Inflammatory macrophage (primary cell): ENCODE measurements around the gene ATG7.
A peak's percentile ranks its signal among the peaks of the same experiment; 100 is the strongest.

ENCODE experiments used
- DNase-seq, 2 donors: peaks; one replicate each; pipeline ENCODE4 v3.0.0-alpha.2; 2020 to 2022

The ATG7 gene

DNA sequence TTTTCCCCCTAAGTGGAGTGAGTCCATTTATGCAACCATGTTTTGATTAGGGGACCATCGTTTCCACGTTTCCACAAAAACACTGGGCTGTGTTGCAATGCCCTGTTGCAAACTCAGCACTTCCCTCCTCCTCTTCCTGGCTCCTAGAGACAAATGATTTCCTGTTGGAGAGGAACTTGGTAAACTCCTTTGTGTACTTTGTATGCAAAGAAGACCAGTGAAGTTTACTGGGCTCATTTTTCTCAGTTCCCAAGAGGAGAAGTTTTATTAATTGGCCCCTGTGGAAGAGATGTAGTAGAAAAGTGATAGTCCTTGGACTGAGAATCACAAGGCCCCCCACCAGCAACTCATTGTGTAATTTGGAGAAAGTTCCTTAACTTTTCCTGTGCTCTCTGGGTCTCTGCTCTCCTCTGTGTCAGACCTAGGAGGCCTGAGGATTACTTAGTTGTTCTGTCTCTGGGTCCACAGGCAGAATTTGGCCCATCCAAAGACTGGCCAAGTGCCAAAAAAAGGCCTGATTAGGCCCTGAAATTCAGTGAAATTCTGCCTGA is 95.0 kb downstream of the ATG7 start:
- DNase-seq, result peak; percentile 84

DNA sequence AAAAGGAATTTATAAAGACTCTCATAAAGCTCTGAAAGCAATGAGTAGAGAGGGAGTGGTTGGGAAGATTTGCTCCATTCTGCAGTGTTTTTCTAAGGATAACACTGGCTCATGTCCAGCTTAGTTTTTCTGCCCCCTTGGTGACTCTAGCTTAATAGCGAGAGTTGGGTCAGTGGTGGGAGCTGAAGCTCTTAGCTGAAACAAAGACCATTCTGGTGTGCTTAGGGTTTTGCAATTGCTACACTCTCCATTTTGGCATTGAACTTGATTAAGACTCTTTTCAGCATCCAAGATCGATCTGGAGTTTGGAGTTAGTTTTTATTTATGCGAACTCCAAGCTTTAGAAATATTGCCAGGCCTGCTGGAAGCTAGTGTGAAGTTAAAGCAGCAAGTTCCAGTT is 98.0 kb downstream of the ATG7 start:
- no peak for DNase-seq

DNA sequence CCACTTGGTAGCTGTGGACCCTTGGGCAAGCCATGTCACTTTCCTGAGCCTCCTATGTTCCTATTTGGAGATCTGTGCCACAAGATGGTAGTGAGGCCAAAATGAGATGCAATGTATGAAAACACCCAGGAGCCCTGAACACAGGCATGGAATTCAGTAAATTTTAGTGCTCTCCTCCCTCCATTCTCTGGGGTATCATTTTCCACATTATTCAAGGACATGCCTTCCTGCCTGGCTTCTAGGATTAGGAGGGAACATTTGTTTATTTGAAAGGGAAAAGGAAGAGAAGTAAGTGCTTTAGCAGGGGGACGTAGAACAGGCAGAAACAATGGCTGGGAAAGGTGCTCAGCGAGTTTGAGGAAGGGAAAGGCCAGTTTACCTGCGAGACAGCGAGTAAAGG is 98.8 kb downstream of the ATG7 start:
- no peak for DNase-seq

DNA sequence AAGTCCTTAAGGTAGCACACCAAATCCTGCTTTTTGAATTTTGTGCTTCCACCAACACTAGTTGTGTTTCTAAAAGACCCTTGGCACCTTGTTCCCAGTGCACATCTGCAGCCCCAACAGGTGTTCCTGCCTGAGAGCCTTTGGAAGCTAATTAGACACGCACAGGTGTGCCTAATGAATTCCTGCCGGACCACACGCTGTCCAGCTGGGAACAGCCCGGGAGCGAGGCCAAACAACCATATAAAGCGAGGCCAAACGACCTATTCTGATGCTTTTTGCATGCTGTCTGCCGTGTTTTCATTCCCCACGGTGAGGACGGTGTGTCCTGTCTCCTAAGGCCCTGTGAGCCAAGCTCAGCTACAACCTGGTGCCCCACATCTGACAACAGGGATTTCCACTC is 99.5 kb downstream of the ATG7 start:
- no peak for DNase-seq

DNA sequence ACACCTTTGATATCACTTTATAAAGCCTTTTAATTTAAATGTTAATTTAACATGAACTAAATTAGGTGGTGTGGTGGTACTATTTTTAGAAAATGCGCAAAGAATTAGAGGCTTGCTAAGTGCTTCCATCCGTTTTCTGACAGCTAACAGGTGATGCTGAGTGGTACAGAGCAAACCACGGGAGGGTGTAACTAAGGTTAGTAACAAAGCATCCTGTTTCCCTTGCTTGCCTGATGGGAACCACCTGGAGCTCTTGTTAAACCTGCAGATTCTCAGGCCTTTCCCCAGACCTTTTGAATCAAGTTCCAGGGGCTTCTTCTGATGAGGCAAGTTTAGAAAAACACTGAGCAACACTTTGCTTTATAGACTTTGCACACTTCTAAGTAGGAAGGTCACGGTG is 101.0 kb downstream of the ATG7 start:
- no peak for DNase-seq

DNA sequence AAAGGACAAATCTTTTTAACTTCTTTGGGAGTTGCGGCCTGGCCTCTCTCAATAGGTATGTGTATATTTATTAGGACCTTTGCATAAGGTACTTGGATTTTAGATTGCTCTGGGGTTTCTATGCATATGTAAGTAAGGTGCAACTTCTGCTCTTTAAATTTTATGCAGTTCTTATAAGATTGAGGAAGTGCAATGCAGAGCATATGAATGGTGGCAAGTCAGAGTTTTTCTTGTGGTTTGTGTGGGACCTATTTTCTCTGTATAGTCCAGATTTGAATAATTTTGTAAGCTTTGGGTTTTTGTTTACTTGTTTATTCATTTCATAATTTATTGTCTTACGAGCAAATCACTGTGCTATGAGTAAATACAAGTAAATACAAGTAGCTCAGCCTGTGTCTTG is 101.5 kb downstream of the ATG7 start:
- DNase-seq, result peak; percentile 66 to 69

DNA sequence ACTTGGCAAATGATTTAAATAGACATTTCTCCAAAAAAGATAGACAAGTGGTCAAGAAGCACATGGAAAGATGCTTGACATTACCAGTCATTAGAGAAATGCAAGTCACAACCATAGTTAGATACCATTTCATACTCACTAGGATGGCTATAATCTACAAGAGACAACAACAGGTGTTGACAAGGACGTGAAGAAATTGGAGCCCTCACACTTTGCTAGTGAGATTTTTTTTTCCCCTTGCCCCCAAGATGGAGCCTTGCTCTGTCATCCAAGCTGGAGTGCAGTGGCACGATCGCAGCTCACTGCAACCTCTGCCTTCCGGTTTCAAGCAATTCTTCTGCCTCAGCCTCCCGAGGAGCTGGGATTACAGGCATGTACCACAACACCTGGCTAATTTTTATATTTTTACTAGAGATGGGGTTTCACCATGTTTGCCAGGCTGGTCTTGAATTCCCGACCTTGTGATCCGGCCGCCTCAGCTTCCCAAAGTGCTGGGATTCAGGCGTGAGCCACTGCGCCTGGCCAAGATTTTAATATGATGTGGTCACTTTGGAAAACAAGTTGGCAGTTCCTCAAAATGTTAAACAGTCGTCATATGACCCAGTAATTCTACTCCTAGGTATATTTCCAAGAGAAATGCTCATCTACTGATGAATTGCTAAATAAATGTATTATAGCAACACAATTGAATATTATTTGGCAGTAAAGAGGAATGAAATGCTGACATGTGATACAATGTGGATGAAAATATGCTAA is 103.3 kb downstream of the ATG7 start:
- DNase-seq, result peak in 1 of 2 donors; percentile 15

DNA sequence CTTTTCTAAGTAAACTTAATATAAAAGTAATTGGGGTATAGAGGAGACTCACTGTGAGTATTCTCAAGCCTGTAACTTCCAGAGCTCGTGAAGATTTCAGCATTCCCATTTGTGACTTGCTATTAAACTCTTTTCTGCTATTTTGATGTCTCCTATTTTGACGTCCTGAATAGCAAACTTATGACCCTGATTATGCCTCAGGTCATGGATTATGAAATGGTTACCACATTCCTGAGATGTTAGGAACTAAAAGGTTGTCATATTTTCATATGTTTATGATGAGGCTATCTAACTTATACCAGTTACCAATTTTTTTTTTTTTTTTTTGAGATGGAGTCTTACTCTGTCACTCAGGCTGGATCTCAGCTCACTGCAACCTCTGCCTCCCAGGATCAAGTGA is 105.5 kb downstream of the ATG7 start:
- DNase-seq, result no peak

DNA sequence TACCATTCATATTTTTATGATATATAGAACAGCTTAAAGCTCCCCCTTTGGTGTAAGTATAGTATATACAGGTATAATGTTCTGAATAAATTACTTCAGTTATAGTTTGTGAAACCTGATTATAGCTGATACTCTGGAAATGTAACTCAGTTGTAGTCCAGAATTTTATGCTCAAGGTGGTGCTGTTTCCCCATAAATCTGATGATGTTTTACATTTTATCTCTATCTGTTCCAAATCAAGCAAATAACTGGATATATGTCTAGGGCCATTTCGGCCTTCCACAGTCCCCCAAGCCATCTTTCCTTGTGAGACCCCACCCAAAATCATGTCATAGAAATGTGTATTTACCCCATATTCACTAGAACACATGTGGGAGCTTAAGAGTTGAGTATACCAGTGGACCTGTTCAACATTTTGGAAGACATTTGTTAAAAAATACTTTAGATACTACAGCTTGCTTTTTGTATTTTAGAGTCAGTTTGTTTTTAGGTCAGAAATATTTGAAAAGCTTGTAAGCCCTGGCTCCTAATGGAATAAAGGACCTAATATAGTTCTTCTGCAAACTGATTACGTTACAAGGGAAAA is 107.1 kb downstream of the ATG7 start:
- peak in 1 of 2 donors; percentile 25 for DNase-seq

DNA sequence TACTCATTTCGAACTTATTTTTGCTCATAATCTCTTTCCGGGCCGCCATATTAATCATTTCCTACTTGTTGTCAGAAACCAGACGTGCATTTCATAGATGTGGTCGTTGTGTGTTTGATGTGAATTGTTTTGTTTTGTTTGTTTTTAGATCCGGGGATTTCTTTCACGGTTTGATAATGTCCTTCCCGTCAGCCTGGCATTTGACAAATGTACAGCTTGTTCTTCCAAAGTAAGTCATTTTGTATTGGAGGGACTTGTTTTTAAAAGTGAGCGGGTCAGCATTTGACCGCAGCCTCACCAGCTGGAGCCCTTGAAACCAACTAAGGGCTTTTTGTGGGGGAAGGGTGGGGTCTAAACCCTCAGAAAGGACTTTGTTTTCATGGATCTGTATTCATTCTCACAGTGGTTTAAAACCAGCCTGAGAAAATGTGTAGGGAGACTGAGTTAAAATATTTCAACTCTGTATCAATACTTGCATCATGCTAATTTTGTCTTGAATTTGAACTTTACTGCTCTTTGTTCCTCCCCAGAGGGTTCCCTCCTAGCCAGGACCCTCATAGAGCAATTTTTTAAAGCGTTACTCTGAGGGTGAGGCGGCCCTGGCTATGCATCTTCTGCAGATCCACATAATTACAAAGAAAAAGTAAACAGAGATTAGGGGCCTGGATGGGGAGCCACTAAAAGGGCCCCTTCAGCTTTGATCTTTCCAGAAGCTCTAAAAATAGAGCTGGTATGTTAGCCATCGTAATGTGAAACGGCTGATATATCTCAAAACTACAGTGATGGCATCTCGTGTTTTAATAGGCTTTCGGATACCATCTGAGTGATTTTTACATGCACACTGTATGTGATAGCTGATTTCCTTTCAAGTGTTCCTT is 107.9 kb downstream of the ATG7 start:
- no peak for DNase-seq

DNA sequence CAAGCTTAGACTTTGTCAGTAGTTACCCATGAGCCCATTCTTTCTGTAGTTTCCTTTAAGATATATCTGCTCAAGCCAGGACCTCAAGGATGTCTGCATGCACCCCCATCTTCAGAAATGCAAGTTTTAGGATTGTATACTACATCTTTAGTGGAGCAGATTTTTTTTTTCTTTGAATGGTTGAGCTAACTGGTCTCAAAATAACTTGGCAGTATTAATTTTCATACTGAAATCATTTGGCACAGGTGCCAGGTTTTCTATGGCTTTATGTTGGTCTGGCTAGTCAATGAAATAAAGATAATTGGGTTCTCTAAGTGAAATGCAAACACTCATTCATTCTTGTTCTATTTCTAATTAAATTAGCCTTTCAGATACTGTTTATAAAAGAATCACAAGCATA is 108.9 kb downstream of the ATG7 start:
- no peak for DNase-seq

DNA sequence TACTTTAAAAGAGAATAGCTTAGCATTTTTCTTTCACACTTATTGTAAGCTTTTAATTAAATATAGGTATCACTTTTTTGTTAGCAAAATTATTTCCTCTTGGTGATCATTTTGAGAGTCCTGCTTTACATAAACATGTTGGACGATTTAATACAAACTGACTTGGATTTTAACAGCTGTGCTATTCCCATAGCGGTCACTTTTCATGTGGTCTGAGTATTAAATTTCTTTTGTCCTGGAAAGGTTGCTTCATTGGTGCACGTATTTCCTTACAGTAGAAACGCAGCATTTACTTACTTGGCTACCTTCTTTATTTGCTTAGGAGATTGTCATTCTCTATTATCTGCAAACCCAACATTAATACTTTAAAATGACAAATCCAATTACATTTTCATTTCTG is 109.4 kb downstream of the ATG7 start:
- DNase-seq, result no peak

DNA sequence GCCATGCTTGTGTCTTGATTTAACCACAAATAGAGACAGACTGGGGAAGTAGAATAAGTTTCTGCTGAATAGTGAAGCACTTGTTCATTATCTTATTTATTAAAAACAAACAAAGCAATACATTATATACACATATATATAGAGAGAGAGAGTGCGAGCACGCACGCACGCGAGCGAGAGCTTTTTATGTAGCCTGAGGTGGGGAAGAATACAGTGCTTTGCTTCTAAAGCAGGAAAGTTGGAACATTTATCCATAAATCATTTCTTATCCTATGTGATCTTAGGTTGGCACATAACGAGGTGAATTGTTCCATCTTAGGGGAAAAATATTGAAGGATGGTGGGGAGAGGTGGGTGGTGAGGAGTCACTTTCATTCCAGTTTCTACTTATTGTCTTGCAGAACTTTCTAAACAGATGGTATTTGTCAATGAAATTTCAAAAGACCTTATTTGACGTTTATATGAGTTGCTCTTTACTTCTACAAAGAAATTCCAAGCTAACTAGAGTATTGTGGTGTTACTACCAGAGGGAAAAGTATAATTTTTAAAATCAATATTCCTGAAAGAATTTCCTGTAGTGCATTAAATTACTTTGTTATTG is 110.0 kb downstream of the ATG7 start:
- no peak for DNase-seq

DNA sequence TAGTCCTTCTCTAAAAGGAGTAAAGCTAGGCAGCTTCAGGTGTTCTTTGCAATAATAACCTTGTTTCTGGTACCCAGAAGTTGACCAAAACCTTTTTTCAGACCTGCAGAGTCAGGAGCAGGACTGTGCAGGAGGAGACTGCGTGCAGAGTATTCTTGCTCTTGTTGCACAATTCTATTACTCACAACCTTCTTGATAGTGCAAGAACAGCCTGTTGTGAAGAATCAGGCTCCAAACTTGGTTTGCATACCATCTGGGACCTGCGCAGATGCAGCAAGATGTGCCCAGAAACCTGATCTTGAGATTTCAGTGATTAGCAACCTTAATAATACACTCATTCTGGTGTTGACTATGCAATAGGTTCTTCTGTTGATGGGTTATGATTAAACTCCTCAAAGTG is 111.9 kb downstream of the ATG7 start:
- DNase-seq, result peak in 1 of 2 donors; percentile 14

DNA sequence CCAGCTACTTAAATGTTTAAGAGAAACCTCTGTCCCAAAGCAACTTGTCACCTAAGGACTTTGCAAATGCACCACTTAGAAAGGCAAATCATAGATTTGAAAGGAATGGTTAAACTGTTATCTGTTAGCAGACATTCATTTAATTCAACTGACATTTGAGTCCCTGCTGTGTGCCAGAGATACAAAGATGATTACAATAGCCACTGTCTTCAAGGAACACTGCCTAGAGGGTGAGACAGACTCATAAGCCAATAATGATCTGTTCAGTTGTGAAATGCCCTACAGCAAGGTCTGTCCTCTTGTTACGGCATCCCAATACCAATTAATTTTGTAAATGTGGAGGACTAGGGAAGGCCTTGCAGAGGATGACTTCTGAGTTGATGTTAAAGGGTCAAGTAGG is 113.1 kb downstream of the ATG7 start:
- DNase-seq, result no peak

DNA sequence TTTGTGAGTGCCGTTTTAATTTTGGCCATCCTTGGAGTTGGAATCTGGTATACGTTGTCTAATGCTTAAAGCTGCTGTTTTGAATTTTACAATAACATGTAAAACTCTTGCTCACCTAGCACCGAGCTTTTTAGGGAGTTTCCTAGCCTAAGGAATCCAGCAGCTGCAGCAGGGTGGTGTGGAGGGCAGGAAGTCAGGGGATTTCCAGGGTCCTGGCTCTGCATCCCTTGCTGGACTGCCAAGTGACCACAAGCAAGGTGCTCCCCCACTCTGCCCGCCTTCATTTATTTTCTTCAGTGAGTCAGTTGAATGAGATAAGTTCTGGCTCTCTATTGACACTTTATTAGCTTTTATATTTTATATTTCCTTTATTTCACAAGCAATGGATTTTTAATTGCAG is 113.7 kb downstream of the ATG7 start:
- no peak for DNase-seq

DNA sequence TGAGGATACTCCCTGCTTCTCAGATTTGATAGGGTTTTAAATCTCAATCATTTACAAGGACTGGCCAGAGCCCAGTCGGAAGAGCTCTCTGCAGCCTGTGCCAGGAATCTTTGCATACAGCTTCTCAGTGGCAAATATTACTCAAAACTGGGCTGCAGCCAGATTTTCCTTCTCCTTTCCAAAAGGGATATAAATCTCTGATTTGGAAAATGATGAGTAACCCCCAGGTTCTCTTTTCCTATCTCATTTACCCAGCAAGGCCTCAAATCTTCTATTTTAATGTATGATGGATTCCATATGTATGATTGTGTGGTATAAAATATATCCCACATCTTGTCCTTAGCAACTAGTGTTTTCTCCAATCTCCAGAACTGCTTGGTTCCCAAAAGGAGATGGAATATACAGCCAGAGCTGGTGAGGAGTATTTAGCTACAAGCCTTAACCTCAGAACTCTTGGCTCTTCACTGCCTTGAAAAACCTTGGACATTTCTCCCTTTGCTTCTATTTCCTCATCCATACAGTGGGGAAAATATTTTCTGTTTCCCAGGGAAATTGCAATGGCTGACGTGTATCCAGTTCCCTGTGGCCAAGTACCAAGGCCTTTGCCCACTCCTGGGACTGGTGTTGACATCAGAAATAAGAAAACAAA is 114.4 kb downstream of the ATG7 start:
- no peak for DNase-seq

DNA sequence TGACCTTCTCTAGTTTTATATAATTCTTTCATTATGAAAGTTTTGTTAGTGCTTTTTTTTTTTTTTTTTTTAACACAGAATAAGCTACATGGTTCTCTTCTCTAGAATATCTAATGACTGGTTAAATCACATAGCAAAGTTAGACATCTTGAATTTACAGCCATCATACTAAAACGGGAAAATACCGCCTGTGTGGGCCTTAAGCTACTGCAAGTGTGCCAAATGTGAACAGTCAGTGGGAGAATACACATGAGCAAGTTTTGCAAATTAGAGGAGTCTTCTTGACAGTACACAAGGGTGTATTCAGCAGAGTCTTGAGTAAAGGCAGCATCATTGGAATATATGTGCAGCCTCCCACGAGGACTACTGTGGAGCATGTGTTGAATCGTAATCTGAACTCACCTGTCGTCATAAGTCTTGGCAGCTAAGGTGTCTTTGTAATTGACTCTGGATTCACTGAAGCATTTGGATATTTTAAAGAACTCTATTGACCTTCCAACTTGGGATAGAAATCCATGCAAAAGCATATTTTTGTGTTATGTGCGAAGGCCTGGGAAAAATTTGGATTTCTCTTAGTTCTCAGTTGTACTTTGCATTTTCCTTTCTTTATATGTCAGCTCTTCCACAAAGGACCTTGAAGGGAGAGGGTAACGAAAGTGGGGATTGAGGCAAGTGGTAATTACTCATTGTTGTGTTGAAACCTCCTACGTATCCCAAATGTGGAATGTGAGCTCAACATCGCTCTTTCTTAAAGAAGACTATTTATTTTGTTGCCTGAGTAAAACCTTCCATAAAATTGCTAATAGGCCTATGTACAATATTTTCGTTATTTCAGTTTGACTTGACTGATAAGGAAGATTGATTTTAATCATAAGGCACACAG is 117.4 kb downstream of the ATG7 start:
- DNase-seq, result peak; percentile 47 to 78

DNA sequence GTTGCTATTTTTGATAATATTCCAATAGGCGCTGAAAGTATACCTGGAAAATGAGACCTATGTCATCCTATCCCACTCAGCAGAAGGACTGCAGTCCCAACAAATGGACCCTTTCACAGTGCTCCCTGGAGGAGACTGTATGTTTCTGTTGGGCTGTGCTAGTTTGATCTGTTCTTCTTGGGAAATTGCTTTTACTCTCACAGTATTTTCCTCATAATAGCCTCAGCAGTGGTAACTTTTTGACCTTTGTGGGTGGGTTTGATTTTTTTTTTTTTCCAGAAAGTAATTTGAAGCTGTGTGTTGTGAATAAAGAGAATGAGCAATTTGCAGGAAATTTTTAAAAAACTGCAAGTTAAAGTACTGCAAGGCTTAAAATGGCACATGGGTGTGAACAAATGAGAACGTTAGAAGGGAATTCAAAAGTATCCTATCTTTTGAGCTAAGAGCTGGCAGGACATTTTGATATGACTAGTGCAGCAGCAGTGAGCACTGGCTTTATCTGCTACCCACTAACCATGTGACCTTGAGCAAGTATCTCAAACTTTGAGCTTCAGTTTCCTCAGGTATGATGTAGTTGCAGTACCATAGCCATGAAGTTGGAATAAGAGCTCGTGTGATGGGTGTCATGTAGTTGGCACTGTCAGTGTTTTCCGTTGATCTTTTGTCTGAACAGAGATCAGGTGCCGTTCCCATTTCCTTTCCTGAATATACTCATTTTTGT is 118.4 kb downstream of the ATG7 start:
- no peak for DNase-seq

DNA sequence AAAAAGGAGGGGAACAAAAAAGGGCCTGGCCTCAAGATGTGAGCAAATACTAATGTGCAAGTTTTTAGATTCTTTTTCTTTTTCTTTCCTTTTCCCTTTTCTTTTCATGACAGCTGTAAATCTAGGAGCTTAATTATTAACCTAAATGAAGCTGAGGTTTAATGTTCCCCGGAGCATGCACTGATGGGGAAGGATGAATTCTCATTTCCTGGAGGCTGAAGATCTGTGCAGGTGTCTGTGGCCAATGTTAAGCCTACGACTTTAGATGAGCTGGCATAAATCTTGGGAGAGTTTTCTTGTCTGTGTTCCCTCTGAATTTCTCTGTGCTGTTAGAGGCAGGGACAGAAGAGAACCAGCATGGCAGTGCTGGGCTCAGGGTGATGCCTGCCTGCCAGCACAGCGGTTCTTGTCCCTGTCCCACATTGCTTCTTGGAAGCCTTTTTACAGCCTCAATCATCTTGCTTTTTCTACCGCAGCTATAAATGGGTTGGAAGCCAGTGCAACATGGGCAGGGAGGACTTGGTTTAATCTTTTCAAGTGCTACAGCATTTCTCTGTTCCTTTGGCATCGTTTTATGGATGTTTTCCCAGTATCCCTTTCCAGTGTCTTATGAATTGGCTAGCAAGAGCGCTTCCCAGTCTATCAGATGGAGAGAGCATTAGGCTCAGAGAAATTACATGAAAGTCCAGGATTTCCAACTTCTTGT is 119.1 kb downstream of the ATG7 start:
- DNase-seq, result no peak
